HCT116 (cell line): ENCODE data around the gene FSTL4. TPM values are rescaled to one million over a fixed set of nuclear protein-coding genes. Genes with fewer than 3 reads are reported as not detected.

Experiments
- ATAC-seq: fragments of 200-7000 bp; cut with Tn5 transposase; 2 replicates; pipeline ENCODE4 v1.9.1; 2020; ENCODE audit warnings: mild to moderate bottlenecking, moderate library complexity
- BruUV-seq: library from RNA; stranded (reverse); fragments of 400-500 nt; replicated peaks from 2 replicates; lab custom pipeline; 2021; lab: Mats Ljungman, UMichigan
- CTCF ChIA-PET: fragments of 300-600 bp; sonication (Branson Sonifier 250); formaldehyde crosslinking; loops from one replicate; lab custom pipeline; 2021; ENCODE audit warnings: antibody characterized with exemption; lab: Charles Lee
- POLR2A ChIA-PET: fragments of 300-600, 350-600 bp; sonication (Branson Sonifier 250); formaldehyde crosslinking; loops from one replicate; lab custom pipeline; 2021; ENCODE audit warnings: antibody characterized with exemption; lab: Charles Lee
- RAD21 ChIA-PET, 2 experiments: fragments of 300-600 bp; sonication (Branson Sonifier 250); formaldehyde crosslinking; loops; one replicate each; lab custom pipeline; 2023; ENCODE audit warnings: low total read pairs in 2 of 2; ENCODE audit not compliant: uncharacterized antibody in 2 of 2, unreplicated experiment in 2 of 2, low non-redundant PET in 1 of 2; lab: Charles Lee
- DNase-seq: peaks from one replicate; pipeline ENCODE4 v3.0.0-alpha.2; 2010; ENCODE audit warnings: low read depth, low spot score
- H2AFZ ChIP-seq: fragments of 200-600 bp; shearing (Covaris generic), sonication (generic); 2 replicates; pipeline ENCODE4 v1.6.1; 2017; ENCODE audit warnings: low read depth, mixed run types, mixed read lengths, antibody characterized with exemption, low read length; ENCODE audit not compliant: poor library complexity, severe bottlenecking
- H3K27ac ChIP-seq: 2 replicates; pipeline ENCODE4 v1.5.1; 2012; ENCODE audit warnings: low read depth, low read length
- H3K27me3 ChIP-seq: fragments of 200-600 bp; sonication (generic); 2 replicates; pipeline ENCODE4 v1.6.1; 2016; ENCODE audit warnings: mixed run types, low read length, mixed read lengths; ENCODE audit not compliant: insufficient read depth
- H3K36me3 ChIP-seq, 2 experiments: fragments of 200-500 bp in 1 of 2; fragments of 200-600 bp in 1 of 2; sonication (Bioruptor generic) in 1 of 2; sonication (generic) in 1 of 2; 2 replicates each; pipeline versions ENCODE4 v1.5.1 to v1.6.1; 2014 to 2016; ENCODE audit warnings: low read length in 2 of 2, inconsistent platforms in 1 of 2, mixed read lengths in 1 of 2, mixed run types in 1 of 2; ENCODE audit not compliant: insufficient read depth in 2 of 2, control insufficient read depth in 1 of 2
- H3K4me1 ChIP-seq, 2 experiments: fragments of 200-600 bp in 1 of 2; sonication (generic) in 1 of 2; 2 replicates each; pipeline versions ENCODE4 v1.5.1 to v1.6.1; 2012 to 2017; ENCODE audit warnings: low read length in 2 of 2, inconsistent platforms in 1 of 2, mild to moderate bottlenecking in 1 of 2, mixed read lengths in 1 of 2, mixed run types in 1 of 2, moderate library complexity in 1 of 2; ENCODE audit not compliant: insufficient read depth in 2 of 2, control insufficient read depth in 1 of 2
- H3K4me2 ChIP-seq: fragments of 200-600 bp; sonication (generic); 2 replicates; pipeline ENCODE4 v1.6.1; 2017; ENCODE audit warnings: mixed run types, low read length, mixed read lengths
- H3K4me3 ChIP-seq, 2 experiments: fragments of 200-600 bp in 1 of 2; sonication (generic) in 1 of 2; replicated peaks in 1 of 2; 2 replicates each; pipeline ENCODE4 v1.5.1; 2011 to 2016; ENCODE audit warnings: low read length in 2 of 2, control low read depth in 1 of 2, low read depth in 1 of 2, mild to moderate bottlenecking in 1 of 2, mixed read lengths in 1 of 2, mixed run types in 1 of 2
- H3K79me2 ChIP-seq: fragments of 200-600 bp; sonication (generic); 2 replicates; pipeline ENCODE4 v1.6.1; 2017; ENCODE audit warnings: mild to moderate bottlenecking, mixed run types, low read length, moderate library complexity, mixed read lengths; ENCODE audit not compliant: insufficient read depth
- H3K9ac ChIP-seq: fragments of 200-600 bp; sonication (generic); 2 replicates; pipeline ENCODE4 v1.6.1; 2016; ENCODE audit warnings: low read length, mixed read lengths
- H3K9me2 ChIP-seq: fragments of 200-600 bp; sonication (generic), shearing (Covaris generic); 2 replicates; pipeline ENCODE4 v1.6.1; 2017; ENCODE audit warnings: mixed run types, mild to moderate bottlenecking, moderate library complexity; ENCODE audit not compliant: insufficient read depth
- H3K9me3 ChIP-seq, 2 experiments: fragments of 200-500 bp in 1 of 2; fragments of 200-600 bp in 1 of 2; sonication (Bioruptor generic) in 1 of 2; sonication (generic) in 1 of 2; 2 replicates each; pipeline ENCODE4 v1.6.1; 2014 to 2017; ENCODE audit warnings: low read length in 2 of 2, mixed read lengths in 2 of 2, inconsistent platforms in 1 of 2, low read depth in 1 of 2, mild to moderate bottlenecking in 1 of 2, mixed run types in 1 of 2, moderate library complexity in 1 of 2; ENCODE audit not compliant: control insufficient read depth in 1 of 2, insufficient read depth in 1 of 2
- H4K20me1 ChIP-seq: fragments of 200-600 bp; sonication (generic), shearing (Covaris generic); 2 replicates; pipeline ENCODE4 v1.6.1; 2017; ENCODE audit warnings: mixed run types, mild to moderate bottlenecking, moderate library complexity; ENCODE audit not compliant: insufficient read depth
- CBX3 ChIP-seq: IDR thresholded peaks from 2 replicates; pipeline ENCODE4 v1.6.1; 2012; ENCODE audit warnings: low read depth
- CEBPB ChIP-seq: IDR thresholded peaks from 2 replicates; pipeline ENCODE4 v1.6.1; 2012; ENCODE audit warnings: low read depth
- EGR1 ChIP-seq: IDR thresholded peaks from 2 replicates; pipeline ENCODE4 v1.6.1; 2012; ENCODE audit warnings: low read depth
- ELF1 ChIP-seq: IDR thresholded peaks from 2 replicates; pipeline ENCODE4 v1.6.1; 2012; ENCODE audit warnings: low read depth, borderline replicate concordance
- EZH2phosphoT487 ChIP-seq: fragments of 200-600 bp; IDR thresholded peaks from 2 replicates; pipeline ENCODE4 v1.6.1; 2018; ENCODE audit warnings: antibody characterized with exemption, borderline replicate concordance
- FOSL1 ChIP-seq: IDR thresholded peaks from 2 replicates; pipeline ENCODE4 v1.6.1; 2012; ENCODE audit warnings: low read depth
- POLR2A ChIP-seq: IDR thresholded peaks from 2 replicates; pipeline ENCODE4 v1.7.0; 2011; ENCODE audit warnings: borderline replicate concordance; ENCODE audit not compliant: insufficient read depth, insufficient read length; ENCODE audit errors: extremely low read depth
- POLR2AphosphoS5 ChIP-seq: IDR thresholded peaks from 2 replicates; pipeline ENCODE4 v1.6.1; 2011; ENCODE audit warnings: mild to moderate bottlenecking, low read depth, low read length, moderate library complexity
- SIN3A ChIP-seq: IDR thresholded peaks from 2 replicates; pipeline ENCODE4 v1.6.1; 2012; ENCODE audit warnings: low read depth
- YY1 ChIP-seq: IDR thresholded peaks from 2 replicates; pipeline ENCODE4 v1.6.1; 2011; ENCODE audit warnings: low read length, low read depth, moderate library complexity, mild to moderate bottlenecking; ENCODE audit not compliant: insufficient replicate concordance; ENCODE audit errors: extremely low read depth
- ZFX ChIP-seq: fragments of 450-650 bp; IDR thresholded peaks from 2 replicates; pipeline ENCODE4 v1.6.1; 2017
- ZNF274 ChIP-seq: fragments of 200-500 bp; sonication (Bioruptor generic); IDR thresholded peaks from 2 replicates; pipeline ENCODE4 v1.6.1; 2014; ENCODE audit warnings: mild to moderate bottlenecking, low read depth, low read length, inconsistent platforms
- intact Hi-C: fragments of 100-400 bp; cut with micrococcal nuclease; formaldehyde crosslinking; loops from 2 replicates; pipeline ENCODE4 v1.10.0; 2022
- total RNA-seq: library from RNA; stranded (reverse); gene quantifications from one replicate; pipeline ENCODE4 v1.2.1, GENCODE V29; 2021; ENCODE audit not compliant: unreplicated experiment
- TF ChIP-seq, protein P1 (sequence below), 3 experiments: fragments of 200-600 bp in 1 of 3; sonication (generic) in 1 of 3; IDR thresholded peaks in 2 of 3; conservative IDR thresholded peaks in 1 of 3; 2 replicates each; pipeline ENCODE4 v1.5.1; 2012 to 2017; ENCODE audit warnings: low read depth in 2 of 3, low read length in 2 of 3, antibody characterized with exemption in 1 of 3, borderline replicate concordance in 1 of 3, control low read depth in 1 of 3, mild to moderate bottlenecking in 1 of 3, mixed read lengths in 1 of 3, mixed run types in 1 of 3, moderate library complexity in 1 of 3; ENCODE audit not compliant: insufficient read depth in 1 of 3
- TF ChIP-seq, protein P2 (sequence below): IDR thresholded peaks from 2 replicates; pipeline ENCODE4 v1.6.1; 2012
- TF ChIP-seq, protein P3 (sequence below): IDR thresholded peaks from 2 replicates; pipeline ENCODE4 v1.6.1; 2011; ENCODE audit warnings: mild to moderate bottlenecking, low read length, moderate library complexity; ENCODE audit not compliant: insufficient replicate concordance; ENCODE audit errors: extremely low read depth
- TF ChIP-seq, protein P4 (sequence below): IDR thresholded peaks from 2 replicates; pipeline ENCODE4 v1.6.1; 2012

FSTL4 gene
- total RNA-seq, 1 experiment from 2014 or later = 0.37 TPM

DNA sequence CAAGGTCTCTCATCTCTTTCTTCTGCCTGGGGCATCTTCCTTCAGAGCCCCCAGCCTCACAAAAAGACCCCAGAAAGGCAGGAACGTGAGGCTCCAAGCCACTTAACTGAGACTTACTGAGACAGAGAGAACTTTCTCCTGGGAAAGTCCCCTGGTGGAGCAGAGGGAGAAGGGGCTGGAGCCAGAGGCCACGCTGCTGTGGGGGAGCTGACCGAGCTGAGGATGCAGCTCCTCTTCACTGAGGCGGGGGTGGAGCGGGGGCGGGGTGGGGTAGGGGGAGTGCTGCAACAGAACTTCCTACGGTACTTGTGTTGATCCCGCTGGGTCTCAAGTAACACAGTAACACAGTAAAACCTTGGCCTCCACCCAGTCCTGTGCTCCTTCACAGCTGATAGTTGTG, 204.0 kb downstream of the FSTL4 start:
- BruUV-seq = no TSS peak
- intact Hi-C loops = no loop called here
- Histone ChIP-seq H3K4me3 (no peak overlapping the region), H3K9me3 (no peaks in the 10 kb centered on the region), H2AFZ (no peak overlapping the region), H3K4me2 (no peak overlapping the region), H3K27me3 (peaks cover 14% of the 10 kb centered on the region), H3K9ac (no peak overlapping the region), H3K27ac (no peak overlapping the region), H3K9me2 (no peaks in the 10 kb centered on the region), H3K36me3 (no peaks in the 10 kb centered on the region), H3K4me1 (no peaks in the 10 kb centered on the region), H4K20me1 (no peaks in the 10 kb centered on the region), H3K79me2 (no peaks in the 10 kb centered on the region)
- ChIA-PET RAD21 (no interaction called here), POLR2A (no interaction called here), CTCF (interaction anchor here (0.8 kb wide), 1 partner anchor 15 kb away, joined by 6 read pairs; no protein-coding TSS in a partner anchor)
- no peak for TF ChIP-seq POLR2A
- no peak for TF ChIP-seq ZNF274
- TF ChIP-seq POLR2AphosphoS5 = no peak
- TF ChIP-seq EZH2phosphoT487 = no peak
- TF ChIP-seq, protein P1, sequence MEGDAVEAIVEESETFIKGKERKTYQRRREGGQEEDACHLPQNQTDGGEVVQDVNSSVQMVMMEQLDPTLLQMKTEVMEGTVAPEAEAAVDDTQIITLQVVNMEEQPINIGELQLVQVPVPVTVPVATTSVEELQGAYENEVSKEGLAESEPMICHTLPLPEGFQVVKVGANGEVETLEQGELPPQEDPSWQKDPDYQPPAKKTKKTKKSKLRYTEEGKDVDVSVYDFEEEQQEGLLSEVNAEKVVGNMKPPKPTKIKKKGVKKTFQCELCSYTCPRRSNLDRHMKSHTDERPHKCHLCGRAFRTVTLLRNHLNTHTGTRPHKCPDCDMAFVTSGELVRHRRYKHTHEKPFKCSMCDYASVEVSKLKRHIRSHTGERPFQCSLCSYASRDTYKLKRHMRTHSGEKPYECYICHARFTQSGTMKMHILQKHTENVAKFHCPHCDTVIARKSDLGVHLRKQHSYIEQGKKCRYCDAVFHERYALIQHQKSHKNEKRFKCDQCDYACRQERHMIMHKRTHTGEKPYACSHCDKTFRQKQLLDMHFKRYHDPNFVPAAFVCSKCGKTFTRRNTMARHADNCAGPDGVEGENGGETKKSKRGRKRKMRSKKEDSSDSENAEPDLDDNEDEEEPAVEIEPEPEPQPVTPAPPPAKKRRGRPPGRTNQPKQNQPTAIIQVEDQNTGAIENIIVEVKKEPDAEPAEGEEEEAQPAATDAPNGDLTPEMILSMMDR (IDR thresholded peaks at IDR 0.05 in 2 of 3, conservative IDR thresholded peaks at IDR 0.05 in 1 of 3; ENCODE audit: borderline replicate concordance in 1 of 3, insufficient read depth in 1 of 3, low read depth in 2 of 3, low read length in 2 of 3) = no peak
- TF ChIP-seq, protein P2, sequence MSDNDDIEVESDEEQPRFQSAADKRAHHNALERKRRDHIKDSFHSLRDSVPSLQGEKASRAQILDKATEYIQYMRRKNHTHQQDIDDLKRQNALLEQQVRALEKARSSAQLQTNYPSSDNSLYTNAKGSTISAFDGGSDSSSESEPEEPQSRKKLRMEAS = no peak
- TF ChIP-seq ELF1 = no peak
- no peak for TF ChIP-seq YY1
- TF ChIP-seq, protein P3, sequence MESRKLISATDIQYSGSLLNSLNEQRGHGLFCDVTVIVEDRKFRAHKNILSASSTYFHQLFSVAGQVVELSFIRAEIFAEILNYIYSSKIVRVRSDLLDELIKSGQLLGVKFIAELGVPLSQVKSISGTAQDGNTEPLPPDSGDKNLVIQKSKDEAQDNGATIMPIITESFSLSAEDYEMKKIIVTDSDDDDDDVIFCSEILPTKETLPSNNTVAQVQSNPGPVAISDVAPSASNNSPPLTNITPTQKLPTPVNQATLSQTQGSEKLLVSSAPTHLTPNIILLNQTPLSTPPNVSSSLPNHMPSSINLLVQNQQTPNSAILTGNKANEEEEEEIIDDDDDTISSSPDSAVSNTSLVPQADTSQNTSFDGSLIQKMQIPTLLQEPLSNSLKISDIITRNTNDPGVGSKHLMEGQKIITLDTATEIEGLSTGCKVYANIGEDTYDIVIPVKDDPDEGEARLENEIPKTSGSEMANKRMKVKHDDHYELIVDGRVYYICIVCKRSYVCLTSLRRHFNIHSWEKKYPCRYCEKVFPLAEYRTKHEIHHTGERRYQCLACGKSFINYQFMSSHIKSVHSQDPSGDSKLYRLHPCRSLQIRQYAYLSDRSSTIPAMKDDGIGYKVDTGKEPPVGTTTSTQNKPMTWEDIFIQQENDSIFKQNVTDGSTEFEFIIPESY = no peak
- no peak for TF ChIP-seq SIN3A
- no peak for TF ChIP-seq FOSL1
- TF ChIP-seq, protein P4, sequence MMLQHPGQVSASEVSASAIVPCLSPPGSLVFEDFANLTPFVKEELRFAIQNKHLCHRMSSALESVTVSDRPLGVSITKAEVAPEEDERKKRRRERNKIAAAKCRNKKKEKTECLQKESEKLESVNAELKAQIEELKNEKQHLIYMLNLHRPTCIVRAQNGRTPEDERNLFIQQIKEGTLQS = no peak
- TF ChIP-seq CEBPB = no peak
- TF ChIP-seq CBX3 = no peak
- no peak for TF ChIP-seq EGR1
- no peak for TF ChIP-seq ZFX
- DNase-seq (no peak), ATAC-seq (no peak)
